GM23248 (cell line): ENCODE data around the gene MEGF11.

ENCODE experiments used
- EZH2 ChIP-seq: fragments of 200-600 bp; sonication (generic); IDR thresholded peaks from 2 replicates; pipeline ENCODE4 v1.6.1; 2018; ENCODE audit warnings: antibody characterized with exemption, mild to moderate bottlenecking; ENCODE audit not compliant: insufficient read depth, poor library complexity, severe bottlenecking
- EZH2phosphoT487 ChIP-seq: fragments of 200-600 bp; sonication (generic); IDR thresholded peaks from 2 replicates; pipeline ENCODE4 v1.6.1; 2018; ENCODE audit warnings: antibody characterized with exemption, moderate library complexity, mild to moderate bottlenecking, low read depth; ENCODE audit not compliant: insufficient read depth

GRCh38 chr15:66238318-66238717 is 15.2 kb downstream of the MEGF11 start:
- TF ChIP-seq EZH2phosphoT487 (no peak), EZH2 (no peak)
